SJSA1 (cell line): ENCODE results near the gene STX2. TPM values are rescaled to one million over a fixed set of nuclear protein-coding genes. Genes with fewer than 3 reads are reported as not detected.
"Not testable (repeated sequence)": the region's sequence is repeated elsewhere in the genome, so short reads cannot be mapped to it uniquely, and the experiment has no call there.

Experiments used
- DNase-seq, 2 experiments: peaks; one replicate each; pipeline ENCODE4 v3.0.0-alpha.2; 2015 to 2020; ENCODE audit warnings: low spot score in 2 of 2, low read depth in 1 of 2
- H3K27ac ChIP-seq: fragments of 250-450 bp; sonication (Bioruptor Pico); 2 replicates; pipeline ENCODE4 v1.5.1; 2020; ENCODE audit warnings: mild to moderate bottlenecking, moderate library complexity
- H3K27me3 ChIP-seq: fragments of 250-450 bp; sonication (Bioruptor Pico); replicated peaks from 2 replicates; pipeline ENCODE4 v1.5.1; 2020; ENCODE audit warnings: mild to moderate bottlenecking, moderate library complexity
- H3K36me3 ChIP-seq: fragments of 250-450 bp; sonication (Bioruptor Pico); 2 replicates; pipeline ENCODE4 v1.5.1; 2020; ENCODE audit warnings: mild to moderate bottlenecking
- H3K4me1 ChIP-seq: fragments of 250-450 bp; sonication (Bioruptor Pico); replicated peaks from 2 replicates; pipeline ENCODE4 v1.6.1; 2021; ENCODE audit warnings: mild to moderate bottlenecking
- H3K4me3 ChIP-seq: fragments of 250-450 bp; sonication (Bioruptor Pico); 2 replicates; pipeline ENCODE4 v1.5.1; 2020; ENCODE audit warnings: mild to moderate bottlenecking
- H3K9me3 ChIP-seq: fragments of 250-450 bp; sonication (Bioruptor Pico); replicated peaks from 2 replicates; pipeline ENCODE4 v1.5.1; 2020; ENCODE audit warnings: mild to moderate bottlenecking
- total RNA-seq: library from RNA; depleted of rRNA; stranded (reverse); fragments of >200 nt; shearing (Covaris generic); gene quantifications from 2 replicates; pipeline ENCODE4 v1.2.3, GENCODE V29; 2014

The STX2 gene
- total RNA-seq, 1 experiment from 2014 or later: 47.9 TPM

GRCh38 chr12:130874696-130875095 lies 35.6 kb upstream of the STX2 start:
- Histone ChIP-seq H3K27me3 (no peaks in the 10 kb centered on the region), H3K4me3 (no peak overlapping the region), H3K36me3 (peaks cover 59% of the 10 kb centered on the region), H3K9me3 (peaks cover 3% of the 10 kb centered on the region; the same call in 1 of the 2 replicates), H3K4me1 (peaks cover 27% of the 10 kb centered on the region), H3K27ac (no peak overlapping the region)
- DNase-seq: no peak

GRCh38 chr12:130873825-130874224 lies 34.8 kb upstream of the STX2 start:
- Histone ChIP-seq H3K36me3 (peaks cover 59% of the 10 kb centered on the region), H3K4me3 (no peak overlapping the region; the same call in 1 of the 2 replicates), H3K9me3 (peaks cover 3% of the 10 kb centered on the region; the same call in 1 of the 2 replicates), H3K27me3 (no peaks in the 10 kb centered on the region), H3K27ac (no peak overlapping the region), H3K4me1 (peaks cover 27% of the 10 kb centered on the region)
- no peak for DNase-seq

GRCh38 chr12:130873106-130873795 lies 34.2 kb upstream of the STX2 start:
- peak overlapping the region; percentile 96 for H3K27ac ChIP-seq
- no peak for DNase-seq

GRCh38 chr12:130872179-130873096 lies 33.4 kb upstream of the STX2 start:
- H3K4me3 ChIP-seq: peak overlapping the region; percentile 99
- peaks cover 3% of the 10 kb centered on the region; the same call in 1 of the 2 replicates for H3K9me3 ChIP-seq
- peaks cover 27% of the 10 kb centered on the region for H3K4me1 ChIP-seq
- H3K36me3 ChIP-seq: peaks cover 56% of the 10 kb centered on the region
- peak overlapping the region; percentile 96 for H3K27ac ChIP-seq
- DNase-seq: peak in 1 of 2 experiments; percentile 33
- H3K27me3 ChIP-seq: no peaks in the 10 kb centered on the region

More at GRCh38 chr12:130873106-130873795, 34.2 kb upstream of the STX2 start:
- peaks cover 27% of the 10 kb centered on the region for H3K4me1 ChIP-seq
- peak overlapping the region; percentile 99 for H3K4me3 ChIP-seq
- peaks cover 59% of the 10 kb centered on the region for H3K36me3 ChIP-seq
- H3K27me3 ChIP-seq: no peaks in the 10 kb centered on the region
- H3K9me3 ChIP-seq: peaks cover 3% of the 10 kb centered on the region; the same call in 1 of the 2 replicates

GRCh38 chr12:130871286-130872178 lies 32.5 kb upstream of the STX2 start, which contains the start of gene RAN:
Gene RAN, plus strand, starts transcription at chr12:130872066. Its CDS starts 528 bp downstream, at chr12:130872594.
- H3K27ac ChIP-seq: peak within 1 kb of the TSS; percentile 96
- peak; percentile 78 to 91 for DNase-seq
- peaks cover 3% of the 10 kb centered on the region; the same call in 1 of the 2 replicates for H3K9me3 ChIP-seq
- no peaks in the 10 kb centered on the region for H3K27me3 ChIP-seq
- H3K4me1 ChIP-seq: peaks cover 27% of the 10 kb centered on the region
- peak within 1 kb of the TSS; percentile 99 for H3K4me3 ChIP-seq
- peaks cover 47% of the 10 kb centered on the region for H3K36me3 ChIP-seq

GRCh38 chr12:130870442-130871285 lies 31.6 kb upstream of the STX2 start:
- peaks cover 38% of the 10 kb centered on the region for H3K36me3 ChIP-seq
- peak overlapping the region; percentile 78; the same call in 1 of the 2 replicates for H3K27ac ChIP-seq
- no peak overlapping the region; the same call in 1 of the 2 replicates for H3K4me3 ChIP-seq
- H3K27me3 ChIP-seq: no peaks in the 10 kb centered on the region
- H3K9me3 ChIP-seq: peaks cover 3% of the 10 kb centered on the region; the same call in 1 of the 2 replicates
- peak; percentile 21 to 64 for DNase-seq
- H3K4me1 ChIP-seq: peaks cover 27% of the 10 kb centered on the region

GRCh38 chr12:130868412-130868811 lies 29.4 kb upstream of the STX2 start:
- no peak overlapping the region for H3K4me3 ChIP-seq
- peaks cover 16% of the 10 kb centered on the region for H3K4me1 ChIP-seq
- peaks cover 16% of the 10 kb centered on the region for H3K36me3 ChIP-seq
- peaks cover 3% of the 10 kb centered on the region; the same call in 1 of the 2 replicates for H3K9me3 ChIP-seq
- no peaks in the 10 kb centered on the region for H3K27me3 ChIP-seq
- H3K27ac ChIP-seq: no peak overlapping the region
- DNase-seq: no peak

GRCh38 chr12:130863298-130863697 lies 24.2 kb upstream of the STX2 start:
- H3K9me3 ChIP-seq: no peaks in the 10 kb centered on the region
- no peaks in the 10 kb centered on the region for H3K27me3 ChIP-seq
- H3K4me3 ChIP-seq: no peak overlapping the region
- no peaks in the 10 kb centered on the region for H3K4me1 ChIP-seq
- DNase-seq: no peak
- no peaks in the 10 kb centered on the region for H3K36me3 ChIP-seq
- no peak overlapping the region for H3K27ac ChIP-seq

- H3K27me3 ChIP-seq, H3K36me3 ChIP-seq, H3K4me1 ChIP-seq, H3K9me3 ChIP-seq, H3K27ac ChIP-seq, H3K4me3 ChIP-seq, DNase-seq: not testable (repeated sequence)
Observed at GRCh38 chr12:130862771-130863170, 23.7 kb upstream of the STX2 start.

GRCh38 chr12:130862161-130862560 lies 23.1 kb upstream of the STX2 start:
- DNase-seq: no peak
- H3K4me3 ChIP-seq: no peak overlapping the region
- H3K27me3 ChIP-seq: no peaks in the 10 kb centered on the region
- H3K27ac ChIP-seq: no peak overlapping the region
- no peaks in the 10 kb centered on the region for H3K36me3 ChIP-seq
- no peaks in the 10 kb centered on the region for H3K4me1 ChIP-seq
- no peaks in the 10 kb centered on the region for H3K9me3 ChIP-seq

- Histone ChIP-seq H3K9me3 (no peaks in the 10 kb centered on the region), H3K36me3 (no peaks in the 10 kb centered on the region)
Observed at GRCh38 chr12:130860311-130860710, 21.3 kb upstream of the STX2 start.

GRCh38 chr12:130859161-130859560 lies 20.1 kb upstream of the STX2 start:
- no peak for DNase-seq
- Histone ChIP-seq H3K9me3 (no peaks in the 10 kb centered on the region), H3K4me3 (no peak overlapping the region), H3K27ac (no peak overlapping the region), H3K27me3 (no peaks in the 10 kb centered on the region), H3K36me3 (no peaks in the 10 kb centered on the region), H3K4me1 (no peaks in the 10 kb centered on the region)

More at GRCh38 chr12:130860311-130860710, 21.3 kb upstream of the STX2 start:
- Histone ChIP-seq H3K27me3 (no peaks in the 10 kb centered on the region), H3K4me3 (no peak overlapping the region), H3K27ac (no peak overlapping the region), H3K4me1 (no peaks in the 10 kb centered on the region)
- no peak for DNase-seq
